Measurements from ENCODE around the gene SRPRB.

The SRPRB gene

DNA sequence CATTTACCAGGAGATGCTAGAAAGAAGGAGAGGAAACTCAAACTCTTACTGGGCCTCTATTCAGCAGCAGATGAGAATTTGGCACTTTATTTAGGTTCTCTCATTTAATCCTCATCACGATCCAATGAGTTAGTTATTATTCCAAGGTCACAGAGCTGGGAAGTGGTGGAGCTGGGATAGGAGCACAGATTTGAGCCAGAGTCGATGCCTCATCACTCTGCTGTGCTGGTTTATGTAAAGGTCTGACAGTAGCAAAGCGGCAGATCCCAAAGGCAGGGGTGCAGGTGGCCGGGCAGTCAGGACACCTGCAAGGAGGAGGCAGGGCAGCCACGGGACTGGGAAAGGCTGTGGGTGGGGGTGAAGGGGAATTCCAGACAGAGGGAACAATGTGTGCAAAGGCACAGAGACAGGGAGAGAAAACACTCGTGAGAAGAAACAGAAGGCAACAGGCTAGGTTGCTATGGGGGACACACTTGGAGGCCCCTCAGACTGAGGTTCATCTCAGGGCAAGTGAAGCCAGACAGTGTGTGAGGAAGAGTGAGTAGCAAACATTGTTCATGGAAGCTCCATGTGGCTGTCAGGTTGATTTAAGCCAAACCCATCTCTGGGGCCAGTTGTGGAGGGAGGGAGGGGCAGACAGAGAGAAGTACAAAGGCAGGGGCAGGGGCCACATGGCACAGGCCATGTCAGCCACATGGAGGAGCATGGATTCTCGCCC, 63.3 kb downstream of the SRPRB start:
- DNase-seq (ENCODE audit: low read depth) = no peak

DNA sequence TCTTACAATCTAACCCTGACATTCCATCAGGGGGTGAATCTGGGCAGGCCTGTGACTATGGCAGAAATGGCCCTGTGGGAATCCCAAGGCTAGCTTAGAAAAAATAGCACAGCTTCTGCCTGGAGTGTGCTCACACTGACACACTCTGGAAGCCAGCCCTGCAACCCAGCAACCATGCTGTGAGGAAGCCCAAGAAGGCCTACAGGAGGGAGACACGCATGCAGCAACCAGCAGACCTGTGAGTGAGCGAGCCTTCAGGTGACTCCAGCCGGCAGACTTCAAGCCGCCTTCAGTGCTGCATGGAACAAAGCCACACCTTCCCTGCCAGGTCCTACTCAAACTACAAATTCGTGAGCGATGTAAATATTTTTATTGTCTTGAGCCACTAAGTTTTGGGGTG, 64.0 kb downstream of the SRPRB start:
- DNase-seq (ENCODE audit: low read depth) = no peak

DNA sequence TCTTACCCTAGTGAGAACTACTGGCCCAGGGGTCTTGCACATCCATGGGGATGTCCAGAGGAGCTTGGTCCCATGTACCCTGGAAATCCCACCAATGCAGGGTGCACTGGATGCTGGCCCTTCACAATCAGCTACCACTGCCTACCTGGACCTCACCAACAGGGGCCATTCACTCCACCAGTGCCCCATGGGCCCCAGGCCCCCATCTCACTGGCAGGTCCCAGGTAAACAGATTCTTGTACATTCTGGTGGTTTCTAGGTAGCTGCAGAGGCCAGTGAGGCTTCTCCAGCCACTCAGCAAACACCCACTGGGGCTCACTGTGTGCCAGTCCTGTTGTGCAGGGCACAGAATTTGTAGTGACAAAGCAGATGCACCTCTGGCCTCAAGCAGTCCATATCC, 65.2 kb downstream of the SRPRB start:
- no peak for DNase-seq (ENCODE audit: low read depth)

Data from activated T-helper 1 cell treated with Interleukin-2 at 50 U/mL for 16 hours (primary cell).